HG03354 (cell line): Measurements from ENCODE around the gene CBX2.

Source experiments
- ATAC-seq: cut with Tn5 transposase; IDR thresholded peaks from one replicate; pipeline ENCODE4 v1.9.1; 2021; ENCODE audit warnings: mild to moderate bottlenecking; ENCODE audit not compliant: unreplicated experiment, poor library complexity, severe bottlenecking

The CBX2 gene

GRCh38 chr17:79797492-79798298 lies 19.7 kb downstream of the CBX2 start:
- ATAC-seq = peak; percentile 9

- ATAC-seq = no peak
These were observed 20.6 kb downstream of the CBX2 start for GRCh38 chr17:79798299-79799173.

- ATAC-seq = no peak
These were observed 21.2 kb downstream of the CBX2 start for GRCh38 chr17:79799174-79799537.

- ATAC-seq = no peak
These were observed 21.8 kb downstream of the CBX2 start for GRCh38 chr17:79799538-79800324.

GRCh38 chr17:79800325-79801155 lies 22.6 kb downstream of the CBX2 start:
- ATAC-seq = no peak

DNA sequence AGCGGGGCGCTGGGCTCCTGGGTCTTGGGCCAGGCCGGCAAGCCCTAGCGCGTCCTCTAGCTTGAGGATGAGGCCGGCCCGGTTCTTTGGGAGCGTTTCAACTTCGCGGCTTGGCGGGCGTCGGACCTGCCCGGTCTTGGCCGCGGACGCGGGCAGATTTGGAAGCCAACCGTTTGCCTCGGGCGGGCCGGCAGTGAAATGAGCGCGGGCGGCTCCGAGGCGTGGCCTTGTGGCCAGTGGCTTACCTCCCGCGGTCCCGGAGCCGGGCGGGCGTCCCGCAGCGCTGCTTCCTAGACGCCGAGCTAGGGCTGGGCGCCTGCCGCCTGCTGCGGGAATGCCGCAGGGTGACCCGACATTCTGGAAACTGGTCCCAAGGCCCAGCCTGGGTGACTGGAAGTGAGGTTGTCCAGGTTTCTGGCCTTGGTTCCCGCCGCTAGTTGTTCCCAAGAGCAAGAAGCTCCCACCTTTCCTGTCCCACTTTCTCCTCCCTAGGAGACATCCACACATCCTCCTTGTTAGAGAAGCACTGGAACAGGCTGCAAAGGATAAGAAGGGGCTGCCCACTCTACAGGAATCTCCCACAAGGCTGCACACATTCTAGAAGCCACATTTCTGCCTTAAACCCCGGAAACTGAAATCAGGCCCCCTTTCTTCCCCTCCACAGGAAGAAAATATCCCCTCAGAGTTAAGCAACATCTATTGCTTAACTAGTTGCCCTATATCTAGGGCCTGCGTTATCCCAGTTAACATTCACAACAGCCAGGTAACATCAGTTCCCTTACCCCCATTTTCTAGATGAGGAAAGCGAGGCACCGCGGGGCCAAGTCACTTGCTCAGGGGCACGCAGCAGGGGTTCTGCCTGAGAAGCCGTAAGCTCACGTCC lies 23.4 kb downstream of the CBX2 start:
- ATAC-seq = no peak

GRCh38 chr17:79802039-79802735 lies 24.2 kb downstream of the CBX2 start:
- ATAC-seq = no peak

- ATAC-seq = no peak
These were observed 24.9 kb downstream of the CBX2 start for GRCh38 chr17:79802736-79803420.

- no peak for ATAC-seq
These were observed 25.6 kb downstream of the CBX2 start for GRCh38 chr17:79803421-79803996.

GRCh38 chr17:79803997-79804855 lies 26.3 kb downstream of the CBX2 start:
- ATAC-seq = peak; percentile 70

GRCh38 chr17:79804856-79805696 lies 27.1 kb downstream of the CBX2 start:
- ATAC-seq = no peak

DNA sequence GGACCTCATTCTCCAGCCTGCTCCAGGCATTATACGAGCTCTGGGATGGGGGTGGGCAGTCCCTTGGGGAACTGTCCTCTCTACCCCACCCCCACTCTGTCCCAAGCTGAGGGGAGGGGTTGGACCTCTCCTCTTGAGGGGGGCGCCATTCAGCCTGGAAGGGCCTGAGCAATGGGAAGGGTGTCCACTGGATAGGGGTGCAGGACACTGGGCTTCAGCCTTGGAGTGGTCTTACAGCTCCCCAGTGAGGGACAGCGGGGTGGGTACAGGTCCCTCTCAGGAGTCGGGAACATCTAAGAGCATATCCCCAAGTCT lies 28.5 kb downstream of the CBX2 start:
- no peak for ATAC-seq

DNA sequence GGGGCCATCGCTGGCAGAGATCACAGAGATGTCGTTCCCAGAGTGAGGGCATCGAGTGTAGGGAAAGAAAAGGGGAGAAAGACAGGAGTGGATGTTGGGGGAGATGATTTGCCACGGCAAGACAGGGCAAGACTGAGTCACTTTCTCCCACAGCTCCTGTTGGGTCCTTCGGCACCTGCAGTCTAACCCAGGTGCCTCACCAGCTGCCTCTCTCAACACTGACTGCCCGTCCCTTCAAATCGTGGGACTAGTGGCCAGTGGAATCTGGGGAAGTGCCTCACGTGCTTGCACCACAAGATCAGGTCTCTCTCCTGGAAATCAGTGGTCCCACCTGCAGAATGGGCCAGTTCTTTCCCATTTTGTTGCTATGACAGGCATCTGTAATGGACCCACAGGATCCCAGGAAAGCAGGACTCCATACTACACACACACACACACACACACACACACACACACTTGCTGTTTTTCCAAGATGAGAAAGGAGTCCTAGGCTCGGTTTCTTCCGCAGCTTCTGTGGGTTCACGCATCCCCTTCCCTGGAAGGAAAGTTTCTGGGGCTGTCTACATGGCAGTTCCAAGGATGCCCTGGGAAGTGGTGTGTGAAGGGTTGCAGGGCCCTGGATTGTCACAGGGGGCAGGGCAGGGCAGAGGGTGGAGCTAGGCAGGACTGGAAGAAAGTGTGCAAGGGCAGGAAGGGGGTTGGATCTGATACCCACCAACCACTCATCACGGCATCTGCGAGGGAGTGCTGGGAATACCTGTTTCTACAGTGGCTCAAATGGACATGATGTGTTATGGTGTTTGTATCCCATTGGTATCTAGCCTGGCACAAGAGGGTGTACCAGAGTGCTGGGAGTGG lies 29.1 kb downstream of the CBX2 start:
- no peak for ATAC-seq

DNA sequence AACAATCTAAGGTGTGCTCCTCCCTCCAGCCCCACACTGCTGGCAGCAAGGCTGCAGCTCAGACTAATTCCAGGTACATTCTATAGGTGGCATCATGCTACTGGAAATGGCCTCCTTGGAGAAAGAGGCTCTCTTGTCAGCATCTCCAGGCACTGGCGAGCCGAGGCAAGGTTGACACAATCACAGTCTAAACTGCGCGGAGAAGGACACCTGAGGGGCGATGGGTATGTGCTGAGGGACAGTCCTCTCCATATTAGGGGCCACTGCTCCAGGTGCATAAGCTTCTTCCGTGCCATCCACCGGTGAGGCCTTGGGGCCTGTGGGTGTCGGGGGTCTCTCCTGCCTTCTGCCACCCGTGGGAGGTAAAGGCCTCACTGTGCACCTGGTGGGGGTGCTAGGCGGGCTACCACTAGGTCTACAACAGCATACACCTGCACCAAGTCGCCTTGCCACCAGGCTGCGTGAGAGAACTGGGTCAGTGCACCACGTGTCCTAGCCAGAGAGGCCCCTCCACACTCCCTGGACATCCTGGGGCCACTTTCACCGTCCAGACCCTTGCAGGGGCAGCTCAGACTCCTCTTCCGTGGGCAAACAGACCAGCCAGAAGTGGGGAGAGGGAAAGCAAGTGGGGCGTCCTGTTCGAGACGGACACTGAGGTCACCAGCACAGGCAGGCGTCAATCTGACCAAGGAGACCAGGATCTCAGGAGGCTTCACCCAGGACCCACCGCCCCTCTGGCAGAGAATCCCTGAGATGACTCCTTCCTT lies 31.0 kb downstream of the CBX2 start:
- no peak for ATAC-seq
